Neural progenitor cell (in vitro differentiated cells): Measurements from ENCODE around the gene TSEN54. TPM values are rescaled to one million over a fixed set of nuclear protein-coding genes. Genes with fewer than 3 reads are reported as not detected.
A peak's percentile ranks its signal among the peaks of the same experiment; 100 is the strongest.

ENCODE experiments used
- DNase-seq: peaks from one replicate; pipeline ENCODE4 v3.0.0-alpha.2; 2016; ENCODE audit warnings: low spot score
- H2AFZ ChIP-seq: fragments of 200-600 bp; sonication (generic); replicated peaks from 2 replicates; pipeline ENCODE4 v1.6.1; 2016; ENCODE audit warnings: antibody characterized with exemption
- H3F3A ChIP-seq: fragments of 200-600 bp; sonication (generic); 2 replicates; pipeline ENCODE4 v1.6.1; 2016; ENCODE audit warnings: antibody characterized with exemption, low read depth
- H3K27ac ChIP-seq: fragments of 200-600 bp; sonication (generic); 2 replicates; pipeline ENCODE4 v1.5.1; 2016; ENCODE audit warnings: mild to moderate bottlenecking
- H3K27me3 ChIP-seq: fragments of 200-600 bp; sonication (generic); 2 replicates; pipeline ENCODE4 v1.6.1; 2016; ENCODE audit warnings: mild to moderate bottlenecking, moderate library complexity
- H3K36me3 ChIP-seq: fragments of 200-600 bp; sonication (generic); 2 replicates; pipeline ENCODE4 v1.5.1; 2016
- H3K4me1 ChIP-seq: fragments of 200-600 bp; sonication (generic); 2 replicates; pipeline ENCODE4 v1.6.1; 2016; ENCODE audit warnings: mixed run types
- H3K4me2 ChIP-seq: fragments of 200-600 bp; sonication (generic); 2 replicates; pipeline ENCODE4 v1.6.1; 2016
- H3K4me3 ChIP-seq: fragments of 200-600 bp; sonication (generic); 2 replicates; pipeline ENCODE4 v1.5.1; 2016
- H3K79me2 ChIP-seq: fragments of 200-600 bp; sonication (generic); 2 replicates; pipeline ENCODE4 v1.6.1; 2016; ENCODE audit warnings: low read depth
- H3K9ac ChIP-seq: fragments of 200-600 bp; sonication (generic); 2 replicates; pipeline ENCODE4 v1.6.1; 2016
- H3K9me3 ChIP-seq: fragments of 200-600 bp; sonication (generic); 2 replicates; pipeline ENCODE4 v1.5.1; 2016; ENCODE audit warnings: low read depth
- H4K20me1 ChIP-seq: fragments of 200-600 bp; sonication (generic); 2 replicates; pipeline ENCODE4 v1.6.1; 2016; ENCODE audit warnings: low read depth
- H3K27ac Mint-ChIP-seq: 3 replicates; pipeline ENCODE4 v1.8.0; 2021; ENCODE audit warnings: mixed read lengths
- H3K27me3 Mint-ChIP-seq: 2 replicates; pipeline ENCODE4 v1.8.0; 2022; ENCODE audit warnings: low read depth, mild to moderate bottlenecking, inconsistent platforms, moderate library complexity, mixed read lengths; ENCODE audit not compliant: insufficient read depth
- H3K36me3 Mint-ChIP-seq: 3 replicates; pipeline ENCODE4 v1.8.0; 2021; ENCODE audit warnings: mixed read lengths
- H3K4me1 Mint-ChIP-seq: 3 replicates; pipeline ENCODE4 v1.8.0; 2021; ENCODE audit warnings: mixed read lengths
- H3K4me3 Mint-ChIP-seq: 3 replicates; pipeline ENCODE4 v1.8.0; 2021; ENCODE audit warnings: mild to moderate bottlenecking, moderate library complexity, mixed read lengths
- H3K9me3 Mint-ChIP-seq: 3 replicates; pipeline ENCODE4 v1.8.0; 2020; ENCODE audit warnings: mixed read lengths
- EZH2 ChIP-seq: fragments of 200-600 bp; sonication (generic); IDR thresholded peaks from 2 replicates; pipeline ENCODE4 v1.6.1; 2017; ENCODE audit warnings: antibody characterized with exemption, mild to moderate bottlenecking, moderate library complexity
- EZH2phosphoT487 ChIP-seq: fragments of 200-600 bp; sonication (generic); IDR thresholded peaks from 2 replicates; pipeline ENCODE4 v1.6.1; 2017; ENCODE audit warnings: antibody characterized with exemption
- total RNA-seq: library from RNA; depleted of rRNA; stranded (reverse); fragments of >200 nt; gene quantifications from 2 replicates; pipeline ENCODE4 v1.2.3, GENCODE V29; 2015; ENCODE audit warnings: low replicate concordance
- TF ChIP-seq, protein P1 (sequence below): fragments of 200-600 bp; sonication (generic); IDR thresholded peaks from 2 replicates; pipeline ENCODE4 v1.5.1; 2017; ENCODE audit warnings: antibody characterized with exemption, mild to moderate bottlenecking

The TSEN54 gene
- total RNA-seq, 1 donor from 2014 or later = 20.5 TPM

DNA sequence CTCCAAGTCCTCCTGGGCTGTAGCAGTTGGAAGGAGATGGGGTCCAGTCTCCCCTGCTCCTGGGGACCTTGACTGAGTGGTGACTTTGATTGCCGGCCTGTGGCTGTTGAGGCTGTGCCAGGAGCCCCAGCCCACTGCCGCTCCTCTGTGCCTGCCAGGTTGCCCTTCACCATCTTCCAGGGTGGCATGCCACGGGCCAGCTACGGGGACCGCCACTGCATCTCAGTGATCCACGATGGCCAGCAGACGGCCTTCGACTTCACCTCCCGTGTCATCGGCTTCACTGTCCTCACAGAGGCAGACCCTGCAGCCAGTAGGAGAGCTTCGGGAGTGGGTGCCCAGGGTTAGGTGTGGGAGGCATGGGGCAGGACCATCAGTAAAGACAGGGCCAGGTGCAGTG, 47.9 kb downstream of the TSEN54 start:
- no peak overlapping the region for H3K27ac ChIP-seq
- Mint-ChIP-seq H3K4me3 (no peak overlapping the region), H3K36me3 (no peaks in the 10 kb centered on the region), H3K9me3 (no peaks in the 10 kb centered on the region), H3K4me1 (peaks cover 14% of the 10 kb centered on the region), H3K27me3 (no peaks in the 10 kb centered on the region), H3K27ac (no peak overlapping the region)
- H3K9ac ChIP-seq = no peak overlapping the region
- TF ChIP-seq, protein P1, sequence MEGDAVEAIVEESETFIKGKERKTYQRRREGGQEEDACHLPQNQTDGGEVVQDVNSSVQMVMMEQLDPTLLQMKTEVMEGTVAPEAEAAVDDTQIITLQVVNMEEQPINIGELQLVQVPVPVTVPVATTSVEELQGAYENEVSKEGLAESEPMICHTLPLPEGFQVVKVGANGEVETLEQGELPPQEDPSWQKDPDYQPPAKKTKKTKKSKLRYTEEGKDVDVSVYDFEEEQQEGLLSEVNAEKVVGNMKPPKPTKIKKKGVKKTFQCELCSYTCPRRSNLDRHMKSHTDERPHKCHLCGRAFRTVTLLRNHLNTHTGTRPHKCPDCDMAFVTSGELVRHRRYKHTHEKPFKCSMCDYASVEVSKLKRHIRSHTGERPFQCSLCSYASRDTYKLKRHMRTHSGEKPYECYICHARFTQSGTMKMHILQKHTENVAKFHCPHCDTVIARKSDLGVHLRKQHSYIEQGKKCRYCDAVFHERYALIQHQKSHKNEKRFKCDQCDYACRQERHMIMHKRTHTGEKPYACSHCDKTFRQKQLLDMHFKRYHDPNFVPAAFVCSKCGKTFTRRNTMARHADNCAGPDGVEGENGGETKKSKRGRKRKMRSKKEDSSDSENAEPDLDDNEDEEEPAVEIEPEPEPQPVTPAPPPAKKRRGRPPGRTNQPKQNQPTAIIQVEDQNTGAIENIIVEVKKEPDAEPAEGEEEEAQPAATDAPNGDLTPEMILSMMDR = no peak
- no peak for TF ChIP-seq EZH2
- no peak for TF ChIP-seq EZH2phosphoT487
- H2AFZ ChIP-seq = no peak overlapping the region
- no peaks in the 10 kb centered on the region for H3K27me3 ChIP-seq
- H3K79me2 ChIP-seq = no peaks in the 10 kb centered on the region
- no peaks in the 10 kb centered on the region for H3K36me3 ChIP-seq
- H3F3A ChIP-seq = no peaks in the 10 kb centered on the region
- H3K4me3 ChIP-seq = no peak overlapping the region
- no peak overlapping the region for H3K4me2 ChIP-seq
- H4K20me1 ChIP-seq = no peaks in the 10 kb centered on the region
- no peak for DNase-seq
- no peaks in the 10 kb centered on the region for H3K4me1 ChIP-seq
- no peaks in the 10 kb centered on the region for H3K9me3 ChIP-seq

DNA sequence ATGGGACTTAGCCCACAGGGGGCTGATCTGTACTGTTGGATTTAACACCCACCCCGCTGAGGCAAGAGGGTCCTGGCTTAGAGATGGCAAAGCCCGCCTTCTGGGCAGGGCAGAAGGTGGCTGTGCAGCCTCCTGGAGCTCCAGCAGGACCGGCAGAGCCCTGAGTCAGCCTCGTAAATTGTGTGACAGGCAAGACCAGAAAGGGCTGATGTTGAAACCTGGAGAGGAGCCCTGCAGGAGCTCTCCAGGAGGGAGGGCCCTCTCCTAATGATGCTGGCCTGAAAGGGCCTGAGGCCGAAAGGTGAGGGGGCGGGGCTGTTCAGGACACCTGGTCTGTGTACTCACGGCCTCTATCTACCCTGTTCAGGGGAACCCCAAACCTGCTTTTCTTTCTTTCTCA, 48.7 kb downstream of the TSEN54 start:
- peaks cover 14% of the 10 kb centered on the region for H3K4me1 Mint-ChIP-seq
- DNase-seq = no peak
- no peaks in the 10 kb centered on the region for H3K27me3 Mint-ChIP-seq
- no peak overlapping the region for H3K27ac Mint-ChIP-seq
- no peaks in the 10 kb centered on the region for H3K9me3 Mint-ChIP-seq
- Histone ChIP-seq H3K4me3 (no peak overlapping the region), H3K4me1 (no peaks in the 10 kb centered on the region), H3K36me3 (no peaks in the 10 kb centered on the region), H3K27ac (no peak overlapping the region), H2AFZ (no peak overlapping the region), H3K79me2 (no peaks in the 10 kb centered on the region), H3K4me2 (no peak overlapping the region), H3K9me3 (no peaks in the 10 kb centered on the region), H3F3A (no peaks in the 10 kb centered on the region), H4K20me1 (no peaks in the 10 kb centered on the region), H3K27me3 (no peaks in the 10 kb centered on the region), H3K9ac (no peak overlapping the region)
- no peak overlapping the region for H3K4me3 Mint-ChIP-seq
- TF ChIP-seq EZH2 (no peak), EZH2phosphoT487 (no peak)
- TF ChIP-seq, protein P1 = no peak
- H3K36me3 Mint-ChIP-seq = no peaks in the 10 kb centered on the region

GRCh38 chr17:75565618-75566017, 49.3 kb downstream of the TSEN54 start:
- no peaks in the 10 kb centered on the region for H3K79me2 ChIP-seq
- no peaks in the 10 kb centered on the region for H3K9me3 ChIP-seq
- H2AFZ ChIP-seq = no peak overlapping the region
- no peaks in the 10 kb centered on the region for H3K36me3 ChIP-seq
- H3K27ac ChIP-seq = no peak overlapping the region
- no peaks in the 10 kb centered on the region for H3K4me1 ChIP-seq
- peak overlapping the region; percentile 67 for H3K27ac Mint-ChIP-seq
- no peak for DNase-seq
- no peak overlapping the region for H3K4me3 Mint-ChIP-seq
- no peak overlapping the region for H3K9ac ChIP-seq
- no peaks in the 10 kb centered on the region for H3K27me3 ChIP-seq
- H3K27me3 Mint-ChIP-seq = no peaks in the 10 kb centered on the region
- no peak overlapping the region for H3K4me3 ChIP-seq
- H3F3A ChIP-seq = no peaks in the 10 kb centered on the region
- no peaks in the 10 kb centered on the region for H3K9me3 Mint-ChIP-seq
- H3K4me2 ChIP-seq = no peak overlapping the region
- TF ChIP-seq EZH2 = no peak
- TF ChIP-seq, protein P1 = no peak
- no peak for TF ChIP-seq EZH2phosphoT487
- no peaks in the 10 kb centered on the region for H3K36me3 Mint-ChIP-seq
- peaks cover 15% of the 10 kb centered on the region for H3K4me1 Mint-ChIP-seq
- no peaks in the 10 kb centered on the region for H4K20me1 ChIP-seq

GRCh38 chr17:75566416-75566815, 50.1 kb downstream of the TSEN54 start:
- no peak overlapping the region for H2AFZ ChIP-seq
- no peak overlapping the region for H3K27ac ChIP-seq
- no peaks in the 10 kb centered on the region for H3K27me3 ChIP-seq
- H3F3A ChIP-seq = no peaks in the 10 kb centered on the region
- H3K9me3 Mint-ChIP-seq = no peaks in the 10 kb centered on the region
- no peak overlapping the region for H3K4me3 ChIP-seq
- TF ChIP-seq, protein P1 = no peak
- TF ChIP-seq EZH2phosphoT487 (no peak), EZH2 (no peak)
- no peaks in the 10 kb centered on the region for H3K4me1 ChIP-seq
- no peaks in the 10 kb centered on the region for H3K27me3 Mint-ChIP-seq
- DNase-seq = no peak
- no peaks in the 10 kb centered on the region for H3K36me3 ChIP-seq
- H3K9ac ChIP-seq = no peak overlapping the region
- peaks cover 16% of the 10 kb centered on the region for H3K4me1 Mint-ChIP-seq
- no peak overlapping the region for H3K4me2 ChIP-seq
- peak overlapping the region; percentile 67 for H3K27ac Mint-ChIP-seq
- no peaks in the 10 kb centered on the region for H3K9me3 ChIP-seq
- H4K20me1 ChIP-seq = no peaks in the 10 kb centered on the region
- no peak overlapping the region for H3K4me3 Mint-ChIP-seq
- no peaks in the 10 kb centered on the region for H3K36me3 Mint-ChIP-seq
- no peaks in the 10 kb centered on the region for H3K79me2 ChIP-seq
